ENCODE results near the gene EVI5L. TPM values are rescaled to one million over a fixed set of nuclear protein-coding genes. Genes with fewer than 3 reads are reported as not detected.

Gene EVI5L
- total RNA-seq: 13.4 and 16.5 TPM in 2 replicates
- polyA plus RNA-seq: 8.8 and 10.4 TPM in 2 replicates
- 15.7 and 16.1 TPM in 2 replicates for polyA plus RNA-seq (2012)
- 49.8 and 76.3 TPM in 2 replicates for polyA minus RNA-seq (ENCODE audit: low replicate concordance)

DNA sequence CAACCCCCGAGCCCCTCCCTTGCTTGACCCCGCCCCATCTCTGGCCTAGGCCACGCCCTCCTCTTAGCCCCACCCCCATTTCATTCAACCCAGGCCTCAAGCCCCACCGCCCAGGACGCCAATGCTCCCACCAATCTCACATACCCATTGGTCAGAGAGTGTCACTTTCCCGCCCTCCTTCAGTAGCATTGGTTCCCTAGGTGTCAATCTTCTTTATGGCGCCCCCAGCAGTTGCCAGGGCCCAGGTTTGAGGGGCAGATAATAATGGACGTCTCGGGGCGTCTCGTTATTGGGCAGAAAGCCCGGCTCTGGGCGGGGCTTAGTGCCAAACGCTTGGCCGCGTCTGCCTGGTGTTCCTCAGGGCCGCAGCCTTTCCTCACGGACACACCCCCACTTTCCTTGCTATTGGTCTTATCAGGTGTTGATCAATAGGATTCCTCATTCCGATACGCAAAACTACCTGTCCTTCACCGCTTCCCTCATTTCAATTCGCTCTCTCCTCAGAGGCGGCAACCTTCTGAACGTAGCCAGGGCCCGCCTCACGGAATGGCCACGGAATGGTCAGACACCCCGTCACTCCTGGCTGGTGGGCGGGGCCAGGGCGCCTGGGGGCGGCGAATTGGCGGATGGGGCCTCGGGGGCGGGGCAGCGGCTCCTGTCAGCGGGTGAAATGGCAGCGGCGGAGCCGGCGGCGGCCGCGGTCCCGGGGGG lies at the start of gene EVI5L:
Gene EVI5L, plus strand, starts transcription at position 658 of the 711 bp plus-strand sequence. CDS start 16,325 bp downstream, outside the sequence.
- Histone ChIP-seq H3K36me3 (ENCODE audit: control insufficient read depth, insufficient read depth, low read length) (no peaks in the 10 kb centered on the region), H3K27ac (ENCODE audit: insufficient read depth, low read length) (no peak within 1 kb of the TSS), H3K4me3 (replicated peaks in 1 of 4; ENCODE audit: control extremely low read depth in 1 of 4, insufficient read depth in 1 of 4, low read depth in 3 of 4, low read length in 4 of 4) (peak within 1 kb of the TSS; percentile 39 to 61 (median 50)), H3K4me2 (ENCODE audit: extremely low read depth, insufficient read depth, low read length) (peak within 1 kb of the TSS; percentile 23), H3K79me2 (ENCODE audit: control insufficient read depth, insufficient read depth, low read length) (no peaks in the 10 kb centered on the region), H3K4me1 (ENCODE audit: control insufficient read depth, extremely low read depth, insufficient read depth, low read length) (peaks cover 2% of the 10 kb centered on the region), H4K20me1 (ENCODE audit: control insufficient read depth, extremely low read depth, insufficient read depth, low read length) (no peaks in the 10 kb centered on the region), H3K27me3 (ENCODE audit: control insufficient read depth, insufficient read depth, low read length) (no peaks in the 10 kb centered on the region), H3K9ac (ENCODE audit: insufficient read depth, low read length) (peak within 1 kb of the TSS; percentile 58), H3K9me3 (ENCODE audit: control insufficient read depth, insufficient read depth, low read depth, low read length) (no peaks in the 10 kb centered on the region), H2AFZ (ENCODE audit: low read length) (peak within 1 kb of the TSS; percentile 67)
- peak; percentile 100 for DNase-seq (ENCODE audit: low read depth in 2 of 2)
- TF ChIP-seq, protein P1, sequence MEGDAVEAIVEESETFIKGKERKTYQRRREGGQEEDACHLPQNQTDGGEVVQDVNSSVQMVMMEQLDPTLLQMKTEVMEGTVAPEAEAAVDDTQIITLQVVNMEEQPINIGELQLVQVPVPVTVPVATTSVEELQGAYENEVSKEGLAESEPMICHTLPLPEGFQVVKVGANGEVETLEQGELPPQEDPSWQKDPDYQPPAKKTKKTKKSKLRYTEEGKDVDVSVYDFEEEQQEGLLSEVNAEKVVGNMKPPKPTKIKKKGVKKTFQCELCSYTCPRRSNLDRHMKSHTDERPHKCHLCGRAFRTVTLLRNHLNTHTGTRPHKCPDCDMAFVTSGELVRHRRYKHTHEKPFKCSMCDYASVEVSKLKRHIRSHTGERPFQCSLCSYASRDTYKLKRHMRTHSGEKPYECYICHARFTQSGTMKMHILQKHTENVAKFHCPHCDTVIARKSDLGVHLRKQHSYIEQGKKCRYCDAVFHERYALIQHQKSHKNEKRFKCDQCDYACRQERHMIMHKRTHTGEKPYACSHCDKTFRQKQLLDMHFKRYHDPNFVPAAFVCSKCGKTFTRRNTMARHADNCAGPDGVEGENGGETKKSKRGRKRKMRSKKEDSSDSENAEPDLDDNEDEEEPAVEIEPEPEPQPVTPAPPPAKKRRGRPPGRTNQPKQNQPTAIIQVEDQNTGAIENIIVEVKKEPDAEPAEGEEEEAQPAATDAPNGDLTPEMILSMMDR (conservative IDR thresholded peaks at IDR 0.05 in 1 of 2, IDR thresholded peaks at IDR 0.05 in 1 of 2; ENCODE audit: low read depth in 1 of 2, low read length in 2 of 2): no peak
- TF ChIP-seq EZH2 (IDR thresholded peaks at IDR 0.05; ENCODE audit: low read length, missing control alignments): no peak

DNA sequence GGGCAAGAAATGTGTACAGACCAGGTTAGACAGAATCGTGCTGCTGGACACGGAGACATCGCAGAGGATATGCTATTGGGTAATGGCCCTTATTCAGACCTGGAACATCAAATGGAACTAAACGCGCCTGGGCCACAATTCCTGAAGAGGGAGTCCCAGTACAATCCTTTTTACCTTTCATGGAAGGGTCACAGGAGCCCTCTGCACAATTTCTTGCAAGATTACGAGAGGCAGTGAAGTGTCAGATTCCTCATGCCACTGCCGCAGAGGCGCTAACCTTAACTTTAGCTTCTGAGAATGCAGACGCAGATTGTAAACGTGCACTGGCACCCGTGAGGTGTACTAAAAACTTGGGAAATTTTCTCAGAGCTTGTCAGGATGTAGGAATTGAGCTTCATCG lies 48.9 kb upstream of the EVI5L start:
- Histone ChIP-seq H3K36me3 (ENCODE audit: control insufficient read depth, insufficient read depth, low read length) (no peaks in the 10 kb centered on the region), H2AFZ (ENCODE audit: low read length) (no peak overlapping the region), H3K4me3 (replicated peaks in 1 of 4; ENCODE audit: control extremely low read depth in 1 of 4, insufficient read depth in 1 of 4, low read depth in 3 of 4, low read length in 4 of 4) (no peak overlapping the region), H3K4me2 (ENCODE audit: extremely low read depth, insufficient read depth, low read length) (no peak overlapping the region), H3K27me3 (ENCODE audit: control insufficient read depth, insufficient read depth, low read length) (peaks cover 2% of the 10 kb centered on the region), H3K27ac (ENCODE audit: insufficient read depth, low read length) (no peak overlapping the region), H3K4me1 (ENCODE audit: control insufficient read depth, extremely low read depth, insufficient read depth, low read length) (no peaks in the 10 kb centered on the region), H3K9me3 (ENCODE audit: control insufficient read depth, insufficient read depth, low read depth, low read length) (no peaks in the 10 kb centered on the region), H4K20me1 (ENCODE audit: control insufficient read depth, extremely low read depth, insufficient read depth, low read length) (no peaks in the 10 kb centered on the region), H3K9ac (ENCODE audit: insufficient read depth, low read length) (no peak overlapping the region), H3K79me2 (ENCODE audit: control insufficient read depth, insufficient read depth, low read length) (no peaks in the 10 kb centered on the region)
- TF ChIP-seq, protein P1 (conservative IDR thresholded peaks at IDR 0.05 in 1 of 2, IDR thresholded peaks at IDR 0.05 in 1 of 2; ENCODE audit: low read depth in 1 of 2, low read length in 2 of 2): no peak
- no peak for TF ChIP-seq EZH2 (IDR thresholded peaks at IDR 0.05; ENCODE audit: low read length, missing control alignments)
- DNase-seq (ENCODE audit: low read depth in 2 of 2): no peak

DNA sequence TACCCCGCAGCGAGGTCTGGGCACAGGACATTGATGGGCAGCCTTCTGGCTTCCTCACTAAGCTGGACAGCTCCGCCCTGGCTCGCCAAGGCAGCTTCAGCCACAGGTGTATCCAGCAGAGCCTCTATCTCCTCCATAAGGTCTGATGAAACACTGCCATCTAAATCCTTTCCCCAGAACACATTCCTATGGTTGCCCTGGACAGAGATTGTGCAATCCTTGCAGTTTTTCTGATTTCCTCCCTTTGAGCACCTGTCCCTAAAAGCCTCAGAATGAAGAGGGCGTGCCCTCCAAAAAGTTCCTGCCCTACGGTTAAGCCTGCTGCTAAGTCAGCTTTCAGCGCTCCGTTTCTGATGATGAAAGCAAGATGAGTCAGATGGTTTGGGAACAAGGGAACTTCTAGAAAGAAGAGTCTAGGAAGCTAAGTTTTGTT lies 46.0 kb upstream of the EVI5L start:
- no peaks in the 10 kb centered on the region for H3K9me3 ChIP-seq (ENCODE audit: control insufficient read depth, insufficient read depth, low read depth, low read length)
- H3K9ac ChIP-seq (ENCODE audit: insufficient read depth, low read length): no peak overlapping the region
- H3K79me2 ChIP-seq (ENCODE audit: control insufficient read depth, insufficient read depth, low read length): no peaks in the 10 kb centered on the region
- H3K36me3 ChIP-seq (ENCODE audit: control insufficient read depth, insufficient read depth, low read length): no peaks in the 10 kb centered on the region
- no peak for TF ChIP-seq EZH2 (IDR thresholded peaks at IDR 0.05; ENCODE audit: low read length, missing control alignments)
- TF ChIP-seq, protein P1 (conservative IDR thresholded peaks at IDR 0.05 in 1 of 2, IDR thresholded peaks at IDR 0.05 in 1 of 2; ENCODE audit: low read depth in 1 of 2, low read length in 2 of 2): no peak
- peak; percentile 18 to 53 for DNase-seq (ENCODE audit: low read depth in 2 of 2)
- no peak overlapping the region for H2AFZ ChIP-seq (ENCODE audit: low read length)
- no peak overlapping the region for H3K4me2 ChIP-seq (ENCODE audit: extremely low read depth, insufficient read depth, low read length)
- H3K4me1 ChIP-seq (ENCODE audit: control insufficient read depth, extremely low read depth, insufficient read depth, low read length): no peaks in the 10 kb centered on the region
- H3K4me3 ChIP-seq (replicated peaks in 1 of 4; ENCODE audit: control extremely low read depth in 1 of 4, insufficient read depth in 1 of 4, low read depth in 3 of 4, low read length in 4 of 4): no peak overlapping the region
- no peaks in the 10 kb centered on the region for H4K20me1 ChIP-seq (ENCODE audit: control insufficient read depth, extremely low read depth, insufficient read depth, low read length)
- H3K27ac ChIP-seq (ENCODE audit: insufficient read depth, low read length): no peak overlapping the region
- H3K27me3 ChIP-seq (ENCODE audit: control insufficient read depth, insufficient read depth, low read length): peaks cover 5% of the 10 kb centered on the region
